ENCODE measurements around the gene TAS2R60. TPM values are rescaled to one million over a fixed set of nuclear protein-coding genes. Genes with fewer than 3 reads are reported as not detected.

TAS2R60 gene
- total and polyA plus RNA-seq, 8 donors, result not detected

DNA sequence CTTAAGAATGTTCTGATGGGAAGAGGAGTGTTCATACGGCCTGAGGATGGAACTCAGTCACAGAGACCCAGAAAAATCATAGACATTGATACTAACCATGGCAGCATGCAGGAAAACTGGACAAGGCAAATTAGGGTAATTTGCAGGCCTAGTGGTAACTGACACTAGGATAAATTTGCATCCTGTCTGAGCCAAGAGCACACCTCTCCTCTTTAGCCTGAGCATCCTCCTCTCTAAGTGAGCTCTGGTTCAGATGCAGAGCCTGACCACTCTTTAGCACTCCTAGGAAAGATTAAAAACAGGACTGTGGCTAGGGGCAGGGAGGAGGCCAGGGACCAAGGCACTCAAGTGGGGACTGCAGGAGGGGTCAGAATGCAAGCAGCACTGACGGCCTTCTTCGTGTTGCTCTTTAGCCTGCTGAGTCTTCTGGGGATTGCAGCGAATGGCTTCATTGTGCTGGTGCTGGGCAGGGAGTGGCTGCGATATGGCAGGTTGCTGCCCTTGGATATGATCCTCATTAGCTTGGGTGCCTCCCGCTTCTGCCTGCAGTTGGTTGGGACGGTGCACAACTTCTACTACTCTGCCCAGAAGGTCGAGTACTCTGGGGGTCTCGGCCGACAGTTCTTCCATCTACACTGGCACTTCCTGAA is 34.4 kb downstream of the TAS2R60 start, which contains the start of gene TAS2R41:
Gene TAS2R41, plus strand, starts transcription at position 373 of the 650 bp plus-strand sequence. Its CDS starts 0 bp downstream, at position 373.
- WGBS, 2 donors, result 57% methylated on average over 10 of the region's 10 CpGs
- Histone ChIP-seq H3K4me1 (no peaks in the 10 kb centered on the region), H3K36me3 (no peaks in the 10 kb centered on the region), H3K27ac (no peak within 1 kb of the TSS), H3K9me3 (no peaks in the 10 kb centered on the region), H3K27me3 (no peaks in the 10 kb centered on the region), H3K4me3 (no peak within 1 kb of the TSS)
- DNase-seq, result no peak
- no peak for FAIRE-seq
- no peak for TF ChIP-seq CTCF (IDR thresholded peaks at IDR 0.05)
- intact Hi-C loops (cut with DNase I), result no loop called here
- ATAC-seq, result no peak

GRCh38 chr7:143479055-143479766 is 36.0 kb downstream of the TAS2R60 start:
- Histone ChIP-seq H3K36me3 (no peaks in the 10 kb centered on the region), H3K4me1 (no peaks in the 10 kb centered on the region), H3K27ac (no peak overlapping the region), H3K27me3 (no peaks in the 10 kb centered on the region), H3K9me3 (no peaks in the 10 kb centered on the region), H3K4me3 (no peak overlapping the region)
- FAIRE-seq, result no peak
- DNase-seq, result no peak
- TF ChIP-seq CTCF (IDR thresholded peaks at IDR 0.05), result no peak
- ATAC-seq, result no peak
- intact Hi-C loops (cut with DNase I), result no loop called here
- 41 to 44% methylated on average over 10 of the region's 10 CpGs for WGBS, 2 donors

- no peaks in the 10 kb centered on the region for H3K9me3 ChIP-seq
- DNase-seq, result no peak
- TF ChIP-seq CTCF (IDR thresholded peaks at IDR 0.05), result no peak
- H3K27ac ChIP-seq, result no peak overlapping the region
- no peaks in the 10 kb centered on the region for H3K4me1 ChIP-seq
- no peaks in the 10 kb centered on the region for H3K27me3 ChIP-seq
- ATAC-seq, result no peak
- intact Hi-C loops (cut with DNase I), result no loop called here
- H3K36me3 ChIP-seq, result no peaks in the 10 kb centered on the region
- no peak overlapping the region for H3K4me3 ChIP-seq
- FAIRE-seq, result no peak
These were observed 37.2 kb downstream of the TAS2R60 start for GRCh38 chr7:143480501-143480900.

DNA sequence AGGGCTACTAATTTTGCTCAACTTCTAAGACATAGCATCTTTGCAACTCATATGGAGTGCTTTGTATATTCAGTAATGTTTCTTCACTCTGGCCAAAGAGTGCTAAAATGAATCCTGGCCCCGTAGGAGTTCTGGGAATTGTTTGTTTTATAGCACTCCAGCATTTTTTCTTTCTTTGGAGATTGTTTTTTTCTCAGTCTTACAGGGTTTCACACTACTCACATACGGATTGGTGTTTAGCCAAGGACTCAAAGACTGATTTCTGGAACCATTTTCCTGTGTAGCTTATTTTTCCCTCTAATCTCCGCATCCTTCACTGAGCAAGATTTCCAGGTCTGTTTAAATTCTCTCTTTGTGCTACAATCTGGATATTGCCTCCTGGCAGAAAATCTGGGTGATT is 40.9 kb downstream of the TAS2R60 start:
- intact Hi-C loops (cut with DNase I), result no loop called here
- no peaks in the 10 kb centered on the region for H3K27me3 ChIP-seq
- no peaks in the 10 kb centered on the region for H3K9me3 ChIP-seq
- WGBS, 2 donors, result 72 to 76% methylated on average over 3 of the region's 3 CpGs
- FAIRE-seq (no peak), DNase-seq (no peak), ATAC-seq (no peak)
- TF ChIP-seq CTCF (IDR thresholded peaks at IDR 0.05), result no peak
- no peak overlapping the region for H3K4me3 ChIP-seq
- no peaks in the 10 kb centered on the region for H3K36me3 ChIP-seq
- no peak overlapping the region for H3K27ac ChIP-seq
- no peaks in the 10 kb centered on the region for H3K4me1 ChIP-seq

DNA sequence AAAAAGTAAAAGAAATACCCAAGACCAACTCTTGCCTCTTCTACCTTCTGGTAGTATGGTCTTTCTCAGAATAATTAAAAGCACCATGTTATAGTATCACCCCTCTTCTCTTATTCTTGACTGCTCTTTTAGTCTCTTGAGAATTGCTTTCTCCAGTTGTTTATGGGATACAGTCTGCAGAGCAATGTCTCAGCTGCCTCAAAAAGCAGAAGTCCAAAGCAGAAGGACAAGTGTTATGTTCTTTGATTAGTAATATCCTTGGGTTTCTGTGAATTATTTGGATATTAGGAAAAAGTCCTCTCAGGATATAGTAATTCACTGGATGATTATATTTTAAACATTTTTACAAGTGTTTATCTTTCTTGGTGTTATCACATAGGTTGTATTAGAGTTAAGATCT is 41.8 kb downstream of the TAS2R60 start:
- peak in 2 of 4 donors; percentile 32 to 51 for ATAC-seq
- intact Hi-C loops (cut with DNase I), result no loop called here

More for the DNA sequence above, 41.8 kb downstream of the TAS2R60 start:
- TF ChIP-seq CTCF (IDR thresholded peaks at IDR 0.05), result no peak
- FAIRE-seq (no peak), DNase-seq (no peak)
- Histone ChIP-seq H3K27ac (no peak overlapping the region), H3K36me3 (no peaks in the 10 kb centered on the region), H3K27me3 (no peaks in the 10 kb centered on the region), H3K4me3 (no peak overlapping the region), H3K9me3 (no peaks in the 10 kb centered on the region), H3K4me1 (no peaks in the 10 kb centered on the region)

Data from pancreas (tissue), 10 donors.